ENCODE measurements around the gene WDR81.
A peak's percentile ranks its signal among the peaks of the same experiment; 100 is the strongest.
"Not testable (repeated sequence)": the region's sequence is repeated elsewhere in the genome, so short reads cannot be mapped to it uniquely, and the experiment has no call there.

WDR81 gene

GRCh38 chr17:1713160-1713877 is 11.2 kb upstream of the WDR81 start:
- no peak for DNase-seq (ENCODE audit: low read depth in 3 of 3)

- no peak for DNase-seq (ENCODE audit: low read depth in 3 of 3)
Observed at GRCh38 chr17:1713878-1714426, 10.6 kb upstream of the WDR81 start.

GRCh38 chr17:1714427-1714979 is 10.0 kb upstream of the WDR81 start:
- no peak for DNase-seq (ENCODE audit: low read depth in 3 of 3)

- DNase-seq (ENCODE audit: low read depth in 3 of 3) = no peak
Observed at GRCh38 chr17:1714980-1715802, 9.3 kb upstream of the WDR81 start.

GRCh38 chr17:1715803-1716075 is 8.8 kb upstream of the WDR81 start:
- no peak for DNase-seq (ENCODE audit: low read depth in 3 of 3)

GRCh38 chr17:1716076-1716911 is 8.2 kb upstream of the WDR81 start:
- peak; percentile 99 to 100 (median 100) for DNase-seq (ENCODE audit: low read depth in 3 of 3)

- peak; percentile 52 to 77 (median 66) for DNase-seq (ENCODE audit: low read depth in 3 of 3)
Observed at GRCh38 chr17:1716912-1717695, 7.4 kb upstream of the WDR81 start.

- DNase-seq (ENCODE audit: low read depth in 3 of 3) = no peak
Observed at GRCh38 chr17:1718362-1719165, 5.9 kb upstream of the WDR81 start.

GRCh38 chr17:1720856-1721386 is 3.6 kb upstream of the WDR81 start:
- DNase-seq (ENCODE audit: low read depth in 3 of 3) = peak in 1 of 3 experiments; percentile 46

GRCh38 chr17:1722022-1722421 is 2.5 kb upstream of the WDR81 start:
- not testable (repeated sequence) for DNase-seq (ENCODE audit: low read depth in 3 of 3)

- no peak for DNase-seq (ENCODE audit: low read depth in 3 of 3)
Observed at GRCh38 chr17:1724869-1725641, 551 bp downstream of the WDR81 start.

- DNase-seq (ENCODE audit: low read depth in 3 of 3) = no peak
Observed at GRCh38 chr17:1725642-1726511, 1.4 kb downstream of the WDR81 start.

GRCh38 chr17:1726626-1727257 is 2.2 kb downstream of the WDR81 start:
- DNase-seq (ENCODE audit: low read depth in 3 of 3) = no peak

- no peak for DNase-seq (ENCODE audit: low read depth in 3 of 3)
Observed at GRCh38 chr17:1727258-1727789, 2.8 kb downstream of the WDR81 start.

- no peak for DNase-seq (ENCODE audit: low read depth in 3 of 3)
Observed at GRCh38 chr17:1727876-1728630, 3.5 kb downstream of the WDR81 start.

GRCh38 chr17:1729966-1730325 is 5.4 kb downstream of the WDR81 start:
- DNase-seq (ENCODE audit: low read depth in 3 of 3) = no peak
